ENCODE results near the gene MRPL49.

DNA sequence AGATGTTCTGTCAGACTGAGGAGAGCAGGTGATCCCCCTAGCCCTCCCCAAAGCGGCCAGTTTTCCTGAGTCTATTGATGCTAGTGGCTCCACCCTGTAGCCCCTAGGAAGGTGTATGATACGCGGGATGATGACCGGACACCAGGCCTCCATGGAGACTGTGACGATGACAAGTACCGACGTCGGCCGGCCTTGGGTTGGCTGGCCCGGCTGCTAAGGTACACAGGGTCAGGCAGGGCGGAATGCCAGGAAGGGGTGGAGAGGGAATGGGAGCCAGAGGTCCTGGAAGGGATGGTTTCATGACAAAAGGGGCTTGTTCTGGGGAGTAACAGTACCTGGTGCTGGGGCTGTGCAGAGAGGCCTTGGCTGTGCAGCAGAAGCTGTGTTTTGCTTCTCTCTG is 34.9 kb upstream of the MRPL49 start:
- no peak for TF ChIP-seq POLR2A (IDR thresholded peaks at IDR 0.05; ENCODE audit: low read depth)
- no peak for TF ChIP-seq POLR2AphosphoS5 (IDR thresholded peaks at IDR 0.05)
